ENCODE data around the gene CLBA1. TPM values are rescaled to one million over a fixed set of nuclear protein-coding genes. Genes with fewer than 3 reads are reported as not detected.

CLBA1 gene
- total RNA-seq, 1 donor from 2014 or later: 3.9 TPM

DNA sequence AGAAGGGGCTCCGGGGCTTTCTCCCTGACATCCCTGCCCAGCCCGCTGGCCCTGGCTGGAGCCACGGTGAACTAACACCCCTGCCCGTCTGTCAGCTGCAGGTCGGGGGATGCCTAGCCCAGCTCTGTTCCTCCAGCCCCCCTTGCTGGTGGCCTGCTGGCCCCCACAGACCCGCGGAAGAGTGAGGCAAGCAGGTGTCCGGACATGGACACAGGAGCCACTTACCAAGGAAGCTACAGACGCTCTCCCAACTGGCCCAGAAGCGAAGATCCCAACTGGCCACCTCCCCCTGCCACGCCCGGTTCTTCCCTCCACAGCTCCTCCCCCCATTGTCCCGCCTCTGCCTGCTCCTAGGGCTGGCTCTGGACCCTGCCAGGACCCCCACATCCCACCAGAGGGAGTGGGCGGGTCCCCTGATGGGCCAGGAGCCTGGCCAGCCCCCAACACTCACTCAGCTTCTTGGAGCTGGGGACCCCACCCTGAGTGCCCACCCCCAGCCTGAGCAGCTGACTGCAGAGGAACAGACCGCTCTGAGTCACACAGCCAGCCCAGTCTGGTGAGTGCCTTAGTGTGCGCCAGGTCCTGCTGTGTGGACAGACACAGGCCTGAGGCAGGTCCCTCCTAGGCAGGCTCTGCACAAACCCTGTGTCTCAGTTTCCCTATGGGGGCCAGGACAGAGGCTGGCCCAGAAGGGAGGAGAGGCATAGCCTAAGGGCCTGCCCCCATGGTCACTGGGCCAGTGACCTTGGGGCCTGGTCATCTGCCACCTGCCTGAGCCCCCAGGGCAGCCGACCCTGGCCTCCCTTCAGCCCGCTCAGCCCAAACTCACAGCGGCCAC lies 15.1 kb upstream of the CLBA1 start:
- Mint-ChIP-seq H3K27me3 (peaks cover 8% of the 10 kb centered on the region), H3K36me3 (ENCODE audit: low read depth) (no peaks in the 10 kb centered on the region), H3K27ac (no peak overlapping the region), H3K4me1 (peaks cover 17% of the 10 kb centered on the region), H3K4me3 (no peak overlapping the region), H3K9me3 (no peaks in the 10 kb centered on the region)
- intact Hi-C loops (cut with micrococcal nuclease): no loop called here
- ChIA-PET POLR2A (interaction anchor here (0.5 to 0.6 kb wide), 3 partner anchors 48 to 1873 kb away, joined by 3 to 4 read pairs (median 3); no protein-coding TSS in a partner anchor), CTCF (interaction anchor here (0.7 kb wide), 1 partner anchor 75 kb away, joined by 3 read pairs; no protein-coding TSS in a partner anchor)
- DNase-seq: no peak
- no peak for ATAC-seq (ENCODE audit: low read depth)
- TF ChIP-seq, protein P1, sequence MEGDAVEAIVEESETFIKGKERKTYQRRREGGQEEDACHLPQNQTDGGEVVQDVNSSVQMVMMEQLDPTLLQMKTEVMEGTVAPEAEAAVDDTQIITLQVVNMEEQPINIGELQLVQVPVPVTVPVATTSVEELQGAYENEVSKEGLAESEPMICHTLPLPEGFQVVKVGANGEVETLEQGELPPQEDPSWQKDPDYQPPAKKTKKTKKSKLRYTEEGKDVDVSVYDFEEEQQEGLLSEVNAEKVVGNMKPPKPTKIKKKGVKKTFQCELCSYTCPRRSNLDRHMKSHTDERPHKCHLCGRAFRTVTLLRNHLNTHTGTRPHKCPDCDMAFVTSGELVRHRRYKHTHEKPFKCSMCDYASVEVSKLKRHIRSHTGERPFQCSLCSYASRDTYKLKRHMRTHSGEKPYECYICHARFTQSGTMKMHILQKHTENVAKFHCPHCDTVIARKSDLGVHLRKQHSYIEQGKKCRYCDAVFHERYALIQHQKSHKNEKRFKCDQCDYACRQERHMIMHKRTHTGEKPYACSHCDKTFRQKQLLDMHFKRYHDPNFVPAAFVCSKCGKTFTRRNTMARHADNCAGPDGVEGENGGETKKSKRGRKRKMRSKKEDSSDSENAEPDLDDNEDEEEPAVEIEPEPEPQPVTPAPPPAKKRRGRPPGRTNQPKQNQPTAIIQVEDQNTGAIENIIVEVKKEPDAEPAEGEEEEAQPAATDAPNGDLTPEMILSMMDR (IDR thresholded peaks at IDR 0.05): no peak

DNA sequence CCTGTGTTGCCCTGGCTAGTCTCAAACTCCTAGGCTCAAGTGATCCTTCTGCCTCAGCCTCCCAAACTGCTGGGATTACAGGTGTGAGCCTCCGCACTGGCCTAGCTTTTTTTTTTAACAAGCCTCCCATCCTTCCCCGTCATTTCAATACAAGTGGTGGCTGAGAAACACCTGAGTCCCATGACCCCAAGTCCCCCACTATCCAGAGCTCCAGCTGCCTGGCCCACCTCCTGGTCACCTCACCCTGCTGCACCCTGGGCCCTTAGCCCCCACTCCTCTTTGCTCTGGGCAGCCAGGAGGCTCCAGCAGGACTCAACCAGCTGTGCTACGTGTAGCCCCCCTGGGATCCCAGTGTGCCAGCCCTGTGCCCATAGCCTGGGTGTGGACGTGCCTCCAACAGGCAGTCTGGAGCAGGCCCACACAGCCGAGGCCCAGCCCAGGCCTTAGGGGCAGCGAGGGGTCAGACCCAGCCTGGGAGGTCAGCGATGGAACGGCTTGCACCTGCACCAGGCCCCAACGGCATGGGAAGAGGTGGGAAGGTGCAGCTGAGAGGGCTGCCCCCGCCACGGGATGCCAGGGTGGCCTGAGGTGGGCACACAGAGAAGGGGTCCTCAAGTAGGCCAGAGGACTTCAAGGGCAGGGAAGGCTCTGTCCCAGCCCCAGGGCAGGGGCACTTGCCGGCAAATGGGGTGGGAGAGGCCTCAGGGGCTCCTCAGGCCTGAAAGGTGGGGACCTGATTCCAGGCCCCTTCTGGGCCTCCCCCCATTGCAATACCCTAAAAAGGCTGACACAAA lies 13.9 kb upstream of the CLBA1 start:
- Mint-ChIP-seq H3K36me3 (ENCODE audit: low read depth) (no peaks in the 10 kb centered on the region), H3K27ac (no peak overlapping the region), H3K4me1 (peaks cover 23% of the 10 kb centered on the region), H3K27me3 (peaks cover 11% of the 10 kb centered on the region), H3K4me3 (no peak overlapping the region), H3K9me3 (no peaks in the 10 kb centered on the region)
- intact Hi-C loops (cut with micrococcal nuclease): no loop called here
- ChIA-PET POLR2A (no interaction called here), CTCF (interaction anchor here (5.3 kb wide), 1 partner anchor 73 kb away, joined by 71 read pairs; no protein-coding TSS in a partner anchor)
- DNase-seq (no peak), ATAC-seq (ENCODE audit: low read depth) (no peak)
- TF ChIP-seq, protein P1 (IDR thresholded peaks at IDR 0.05): no peak

DNA sequence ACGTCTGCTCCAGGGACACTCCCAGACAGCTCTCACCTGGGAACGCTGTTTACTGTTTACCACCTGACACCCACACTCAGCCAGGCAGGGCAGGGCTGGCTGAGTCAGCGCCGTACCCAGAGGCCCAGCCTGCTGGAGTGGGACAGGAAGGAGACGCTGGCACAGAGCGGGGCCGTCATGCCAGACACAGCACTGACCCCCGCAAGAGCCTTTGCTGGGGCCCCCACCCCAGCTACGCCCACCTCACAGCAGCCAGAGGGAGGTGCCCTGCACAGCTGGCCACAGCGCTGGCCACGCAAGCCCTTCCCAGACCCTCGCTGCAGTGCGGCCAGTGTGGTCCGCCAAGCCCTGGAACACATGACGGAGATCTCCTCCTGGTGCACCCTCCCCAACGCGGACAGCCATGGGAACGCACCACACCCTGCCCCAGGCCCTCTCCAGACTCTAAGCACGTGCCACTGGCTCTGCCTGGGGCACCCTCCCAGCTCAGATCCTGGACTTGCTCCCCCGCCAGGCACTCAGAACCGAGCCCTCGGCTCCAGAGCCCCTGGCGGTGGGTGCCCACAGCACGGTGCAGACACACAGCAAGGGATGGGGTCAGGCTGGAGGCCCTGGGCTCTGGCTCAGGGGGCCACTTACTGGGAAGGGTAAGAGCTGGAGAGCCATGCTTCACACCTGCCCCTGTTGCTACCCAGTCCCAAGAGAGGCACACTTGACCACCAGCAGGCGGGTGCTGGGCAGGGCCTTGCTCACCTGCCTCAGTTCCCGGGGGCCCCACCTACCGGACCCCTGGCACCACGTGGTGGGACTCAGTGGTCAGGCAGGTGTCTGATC lies 13.1 kb upstream of the CLBA1 start:
- no peaks in the 10 kb centered on the region for H3K9me3 Mint-ChIP-seq
- ChIA-PET CTCF (interaction anchor here (5.3 kb wide), 1 partner anchor 72 kb away, joined by 71 read pairs; no protein-coding TSS in a partner anchor), POLR2A (no interaction called here)
- no peaks in the 10 kb centered on the region for H3K36me3 Mint-ChIP-seq (ENCODE audit: low read depth)
- no peak overlapping the region for H3K4me3 Mint-ChIP-seq
- no peak for ATAC-seq (ENCODE audit: low read depth)
- H3K4me1 Mint-ChIP-seq: peaks cover 25% of the 10 kb centered on the region
- H3K27ac Mint-ChIP-seq: no peak overlapping the region
- intact Hi-C loops (cut with micrococcal nuclease): no loop called here
- no peak for DNase-seq
- TF ChIP-seq, protein P1 (IDR thresholded peaks at IDR 0.05): no peak
- peaks cover 15% of the 10 kb centered on the region for H3K27me3 Mint-ChIP-seq

DNA sequence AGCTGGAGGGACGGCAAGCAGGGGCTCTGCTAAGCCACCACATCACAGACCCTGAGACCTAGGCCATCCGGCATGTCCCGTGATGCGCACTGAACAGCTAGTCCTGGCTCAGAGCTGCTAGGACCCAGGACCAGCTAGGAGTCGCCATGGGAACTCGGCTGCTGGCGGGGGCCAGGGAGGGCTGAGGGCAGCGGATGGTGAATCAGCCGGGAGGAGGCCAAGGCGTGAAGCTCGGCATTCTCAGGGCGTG lies 12.5 kb upstream of the CLBA1 start:
- ATAC-seq (ENCODE audit: low read depth) (no peak), DNase-seq (no peak)
- ChIA-PET POLR2A (no interaction called here), CTCF (interaction anchor here (5.3 kb wide), 1 partner anchor 72 kb away, joined by 71 read pairs; no protein-coding TSS in a partner anchor)
- Mint-ChIP-seq H3K4me3 (no peak overlapping the region), H3K27me3 (peaks cover 17% of the 10 kb centered on the region), H3K4me1 (peaks cover 23% of the 10 kb centered on the region), H3K9me3 (no peaks in the 10 kb centered on the region), H3K36me3 (ENCODE audit: low read depth) (no peaks in the 10 kb centered on the region), H3K27ac (no peak overlapping the region)
- TF ChIP-seq, protein P1 (IDR thresholded peaks at IDR 0.05): no peak
- intact Hi-C loops (cut with micrococcal nuclease): no loop called here
